Activated B cell treated with CpG ODN at 0.5 μM for 24 hours (primary cell): ENCODE data around the gene FHOD3. TPM values are rescaled to one million over a fixed set of nuclear protein-coding genes. Genes with fewer than 3 reads are reported as not detected.

Source experiments
- ATAC-seq: fragments of 200-7000 bp; cut with Tn5 transposase; one replicate; pipeline ENCODE4 v1.10.0; 2021; ENCODE audit warnings: low read depth, mild to moderate bottlenecking, moderate library complexity
- CTCF ChIA-PET: fragments of 350-600 bp; sonication (Branson Sonifier 250); formaldehyde crosslinking; loops from one replicate; lab custom pipeline; 2021; ENCODE audit warnings: antibody characterized with exemption; lab: Charles Lee
- POLR2A ChIA-PET: fragments of 350-600 bp; sonication (Branson Sonifier 250); formaldehyde crosslinking; loops from one replicate; lab custom pipeline; 2021; ENCODE audit warnings: antibody characterized with exemption; lab: Charles Lee
- DNase-seq: peaks from one replicate; pipeline ENCODE4 v3.0.0; 2022
- H3K27ac Mint-ChIP-seq: one replicate; pipeline ENCODE4 v1.8.0; 2020; ENCODE audit warnings: mixed read lengths
- H3K27me3 Mint-ChIP-seq: one replicate; pipeline ENCODE4 v1.8.0; 2021; ENCODE audit warnings: mixed read lengths
- H3K36me3 Mint-ChIP-seq: one replicate; pipeline ENCODE4 v1.8.0; 2021; ENCODE audit warnings: low read depth, mixed read lengths
- H3K4me1 Mint-ChIP-seq: one replicate; pipeline ENCODE4 v1.8.0; 2021; ENCODE audit warnings: mixed read lengths
- H3K4me3 Mint-ChIP-seq: one replicate; pipeline ENCODE4 v1.8.0; 2020; ENCODE audit warnings: mild to moderate bottlenecking, mixed read lengths
- H3K9me3 Mint-ChIP-seq: one replicate; pipeline ENCODE4 v1.8.0; 2020; ENCODE audit warnings: mixed read lengths
- intact Hi-C: fragments of 100-400 bp; cut with micrococcal nuclease; formaldehyde crosslinking; loops from one replicate; pipeline ENCODE4 v1.15.1; 2024
- total RNA-seq: library from RNA; stranded (reverse); gene quantifications from 2 replicates; pipeline ENCODE4 v1.2.3, GENCODE V29; 2022
- TF ChIP-seq, protein P1 (sequence below): fragments of 200-600 bp; IDR thresholded peaks from one replicate; pipeline ENCODE4 v1.8.0; 2022; ENCODE audit warnings: antibody characterized with exemption, mild to moderate bottlenecking

Gene FHOD3
- total RNA-seq, 1 donor from 2014 or later = not detected

DNA sequence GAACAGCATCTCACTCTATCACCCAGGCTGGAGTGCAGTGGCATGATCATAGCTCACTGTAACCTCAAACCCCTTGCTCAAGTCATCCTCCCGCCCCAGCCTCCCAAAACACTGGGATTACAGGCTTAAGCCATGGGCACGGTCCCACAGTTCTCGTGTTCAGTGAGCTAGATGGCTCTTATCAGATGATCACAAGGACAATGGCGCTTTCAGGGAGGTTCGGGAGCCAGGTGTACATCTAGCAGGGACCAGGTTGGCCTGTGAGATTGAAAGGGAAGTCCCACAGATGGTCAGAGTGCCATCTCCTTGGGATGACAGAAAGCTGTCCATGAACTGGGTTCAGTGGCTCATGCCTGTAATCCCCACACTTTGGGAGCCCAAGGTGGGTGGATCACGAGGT is 14.1 kb upstream of the FHOD3 start:
- no peaks in the 10 kb centered on the region for H3K36me3 Mint-ChIP-seq
- no peak overlapping the region for H3K4me3 Mint-ChIP-seq
- intact Hi-C loops = loop anchor here (10.0 kb wide), 1 partner anchor 1059 kb away; no protein-coding TSS in a partner anchor
- ATAC-seq = no peak
- POLR2A ChIA-PET = interaction anchor here (1.6 kb wide), 1 partner anchor 266 kb away, joined by 5 read pairs; no protein-coding TSS in a partner anchor
- CTCF ChIA-PET = interaction anchor here (1.1 to 8.4 kb wide), 9 partner anchors 181 to 897 kb away, joined by 3 to 142 read pairs (median 7); no protein-coding TSS in a partner anchor
- TF ChIP-seq, protein P1, sequence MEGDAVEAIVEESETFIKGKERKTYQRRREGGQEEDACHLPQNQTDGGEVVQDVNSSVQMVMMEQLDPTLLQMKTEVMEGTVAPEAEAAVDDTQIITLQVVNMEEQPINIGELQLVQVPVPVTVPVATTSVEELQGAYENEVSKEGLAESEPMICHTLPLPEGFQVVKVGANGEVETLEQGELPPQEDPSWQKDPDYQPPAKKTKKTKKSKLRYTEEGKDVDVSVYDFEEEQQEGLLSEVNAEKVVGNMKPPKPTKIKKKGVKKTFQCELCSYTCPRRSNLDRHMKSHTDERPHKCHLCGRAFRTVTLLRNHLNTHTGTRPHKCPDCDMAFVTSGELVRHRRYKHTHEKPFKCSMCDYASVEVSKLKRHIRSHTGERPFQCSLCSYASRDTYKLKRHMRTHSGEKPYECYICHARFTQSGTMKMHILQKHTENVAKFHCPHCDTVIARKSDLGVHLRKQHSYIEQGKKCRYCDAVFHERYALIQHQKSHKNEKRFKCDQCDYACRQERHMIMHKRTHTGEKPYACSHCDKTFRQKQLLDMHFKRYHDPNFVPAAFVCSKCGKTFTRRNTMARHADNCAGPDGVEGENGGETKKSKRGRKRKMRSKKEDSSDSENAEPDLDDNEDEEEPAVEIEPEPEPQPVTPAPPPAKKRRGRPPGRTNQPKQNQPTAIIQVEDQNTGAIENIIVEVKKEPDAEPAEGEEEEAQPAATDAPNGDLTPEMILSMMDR = no peak
- H3K27ac Mint-ChIP-seq = no peak overlapping the region
- peaks cover 33% of the 10 kb centered on the region for H3K27me3 Mint-ChIP-seq
- H3K4me1 Mint-ChIP-seq = peaks cover 2% of the 10 kb centered on the region
- H3K9me3 Mint-ChIP-seq = no peaks in the 10 kb centered on the region
- DNase-seq = no peak

DNA sequence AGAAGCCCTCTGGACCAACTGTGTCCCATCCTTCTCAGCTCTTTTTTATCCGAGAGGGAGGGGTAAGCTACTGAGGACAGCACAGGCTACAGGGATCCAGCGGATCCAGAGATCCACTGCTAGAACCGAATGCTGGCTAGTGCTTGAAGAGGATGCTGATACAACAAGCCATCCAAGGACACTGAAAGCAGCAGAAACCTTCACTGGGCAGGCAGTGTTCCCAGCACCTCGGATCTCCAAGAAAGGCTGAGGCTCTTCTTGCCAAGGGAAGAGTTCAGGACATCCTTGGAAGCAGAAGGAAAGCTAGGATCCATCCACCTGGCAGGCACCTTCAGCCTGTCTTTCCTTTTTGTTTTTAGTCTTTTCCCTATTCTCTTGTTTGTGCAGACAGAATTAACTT is 13.2 kb upstream of the FHOD3 start:
- POLR2A ChIA-PET = interaction anchor here (1.0 to 1.6 kb wide), 2 partner anchors 155 to 267 kb away, joined by 4 to 5 read pairs; partner anchors contain the start of gene SLC39A6
- ATAC-seq (no peak), DNase-seq (no peak)
- Mint-ChIP-seq H3K9me3 (peaks cover 3% of the 10 kb centered on the region), H3K27me3 (peaks cover 37% of the 10 kb centered on the region), H3K36me3 (no peaks in the 10 kb centered on the region), H3K27ac (no peak overlapping the region), H3K4me3 (no peak overlapping the region), H3K4me1 (peaks cover 2% of the 10 kb centered on the region)
- CTCF ChIA-PET = interaction anchor here (0.6 to 8.4 kb wide), 18 partner anchors 19 to 898 kb away, joined by 3 to 142 read pairs (median 4); partner anchors contain the start of gene SLC39A6
- TF ChIP-seq, protein P1 = no peak
- intact Hi-C loops = loop anchor here (1.0 to 10.0 kb wide), 8 partner anchors 188 to 1059 kb away; no protein-coding TSS in a partner anchor

DNA sequence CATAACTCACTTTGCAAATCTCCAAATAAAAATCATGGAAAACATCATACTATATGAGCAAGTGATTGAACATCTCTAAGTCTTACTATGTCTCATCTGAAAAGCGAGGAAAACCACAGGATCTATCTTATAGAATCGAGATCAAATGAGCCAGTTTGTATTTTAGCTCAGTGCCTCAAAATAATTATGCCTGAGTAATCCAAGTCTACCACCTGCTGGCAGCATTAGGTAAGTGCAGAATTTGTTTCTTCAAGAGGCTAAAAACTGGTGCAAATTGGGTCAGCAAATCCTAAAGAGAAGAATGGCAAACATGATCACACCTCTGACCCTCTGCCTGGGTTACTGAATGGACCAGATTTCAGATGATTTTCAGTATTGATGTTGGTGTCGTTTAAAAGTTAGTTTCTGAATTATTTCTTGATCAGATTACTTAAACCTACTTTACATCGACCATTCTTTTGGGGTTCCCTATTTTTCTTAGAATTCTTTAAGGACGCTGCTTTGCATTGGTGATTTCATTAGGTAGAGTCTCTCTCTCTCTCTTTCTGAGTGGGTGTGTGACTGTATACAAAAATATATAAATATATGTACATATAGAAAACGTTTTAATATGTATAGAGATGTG is 12.7 kb upstream of the FHOD3 start:
- no peak overlapping the region for H3K27ac Mint-ChIP-seq
- peaks cover 38% of the 10 kb centered on the region for H3K27me3 Mint-ChIP-seq
- peaks cover 3% of the 10 kb centered on the region for H3K9me3 Mint-ChIP-seq
- intact Hi-C loops = loop anchor here (1.0 to 10.0 kb wide), 8 partner anchors 188 to 1060 kb away; no protein-coding TSS in a partner anchor
- H3K4me3 Mint-ChIP-seq = no peak overlapping the region
- CTCF ChIA-PET = interaction anchor here (0.6 to 8.4 kb wide), 17 partner anchors 19 to 898 kb away, joined by 3 to 142 read pairs (median 4); partner anchors contain the start of gene SLC39A6
- POLR2A ChIA-PET = interaction anchor here (1.0 to 1.6 kb wide), 2 partner anchors 156 to 267 kb away, joined by 4 to 5 read pairs; partner anchors contain the start of gene SLC39A6
- DNase-seq = no peak
- H3K36me3 Mint-ChIP-seq = no peaks in the 10 kb centered on the region
- TF ChIP-seq, protein P1 = peak; percentile 72
- peaks cover 2% of the 10 kb centered on the region for H3K4me1 Mint-ChIP-seq
- ATAC-seq = peak; percentile 64

DNA sequence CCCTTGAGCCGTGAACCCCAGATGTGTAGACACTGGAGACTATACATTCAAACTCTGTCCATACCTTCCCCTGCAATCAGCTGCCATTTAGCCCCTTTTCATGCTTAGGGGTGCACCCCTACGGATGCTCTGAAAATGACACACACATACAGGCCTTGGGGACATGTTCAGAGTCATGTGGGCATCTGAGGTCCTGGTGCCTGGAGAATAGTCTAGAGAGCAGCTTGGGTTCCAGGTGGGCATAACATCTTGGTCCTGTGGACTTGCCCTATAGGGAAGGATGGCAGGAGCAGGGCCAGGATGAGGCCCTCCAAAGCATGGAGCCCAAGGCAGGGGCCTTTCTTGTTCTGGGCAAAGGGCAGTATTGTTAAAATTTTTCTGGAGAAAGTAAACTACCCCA is 9.9 kb upstream of the FHOD3 start:
- ChIA-PET CTCF (interaction anchor here (1.0 to 8.4 kb wide), 3 partner anchors 191 to 531 kb away, joined by 3 to 142 read pairs (median 136); no protein-coding TSS in a partner anchor), POLR2A (no interaction called here)
- Mint-ChIP-seq H3K4me3 (no peak overlapping the region), H3K27ac (no peak overlapping the region), H3K9me3 (peaks cover 3% of the 10 kb centered on the region), H3K36me3 (no peaks in the 10 kb centered on the region), H3K27me3 (peaks cover 37% of the 10 kb centered on the region), H3K4me1 (peaks cover 2% of the 10 kb centered on the region)
- ATAC-seq (no peak), DNase-seq (no peak)
- TF ChIP-seq, protein P1 = no peak
- intact Hi-C loops = loop anchor here (10.0 kb wide), 1 partner anchor 1063 kb away; no protein-coding TSS in a partner anchor

DNA sequence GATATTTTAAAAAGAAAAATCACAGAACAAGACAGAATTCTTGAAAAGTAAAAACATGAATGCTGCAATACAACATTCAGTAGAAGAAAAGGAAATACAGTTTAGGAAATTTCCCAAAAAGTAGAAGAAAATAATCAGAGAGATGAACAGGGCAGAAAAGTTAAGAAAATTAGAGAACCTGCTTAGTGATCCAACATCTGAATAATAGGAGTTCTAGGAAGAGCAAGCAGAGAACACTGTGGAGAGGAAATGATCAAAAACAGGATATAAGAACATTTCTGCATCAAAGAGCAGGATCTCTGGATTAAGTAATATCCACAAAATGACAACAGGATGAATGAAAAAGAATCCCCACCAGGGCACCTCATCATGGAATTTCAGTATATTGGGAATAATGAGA is 8.8 kb upstream of the FHOD3 start:
- Mint-ChIP-seq H3K4me1 (peaks cover 2% of the 10 kb centered on the region), H3K4me3 (no peak overlapping the region), H3K27me3 (peaks cover 37% of the 10 kb centered on the region), H3K36me3 (no peaks in the 10 kb centered on the region), H3K27ac (no peak overlapping the region), H3K9me3 (peaks cover 3% of the 10 kb centered on the region)
- intact Hi-C loops = loop anchor here (10.0 kb wide), 1 partner anchor 1064 kb away; no protein-coding TSS in a partner anchor
- CTCF ChIA-PET = interaction anchor here (1.5 kb wide), 1 partner anchor 271 kb away, joined by 5 read pairs; no protein-coding TSS in a partner anchor
- TF ChIP-seq, protein P1 = no peak
- POLR2A ChIA-PET = no interaction called here
- DNase-seq (no peak), ATAC-seq (no peak)
